IMR-90 (cell line): ENCODE measurements around the gene PDCD10. TPM values are rescaled to one million over a fixed set of nuclear protein-coding genes. Genes with fewer than 3 reads are reported as not detected.

Experiments used
- ATAC-seq: fragments of 200-7000 bp; cut with Tn5 transposase; 2 replicates; pipeline ENCODE4 v1.9.1; 2020; ENCODE audit warnings: low read depth, mild to moderate bottlenecking, moderate library complexity
- BruUV-seq: library from RNA; stranded (reverse); fragments of 400-500 nt; replicated peaks from 2 replicates; lab custom pipeline; 2021; lab: Mats Ljungman, UMichigan
- CTCF ChIA-PET: fragments of 300-600 bp; formaldehyde crosslinking; extraction: SDS; loops from one replicate; lab custom pipeline; 2021; ENCODE audit warnings: antibody characterized with exemption; lab: Yijun Ruan, JAX
- POLR2A ChIA-PET: fragments of 300-600 bp; sonication (Branson Sonifier 250); formaldehyde crosslinking; loops from one replicate; lab custom pipeline; 2022; ENCODE audit warnings: antibody characterized with exemption; ENCODE audit not compliant: unreplicated experiment; lab: Charles Lee
- DNase-seq: peaks from one replicate; pipeline ENCODE4 v3.0.0; 2013
- H2AFZ ChIP-seq: replicated peaks from 2 replicates; pipeline ENCODE3; 2013; ENCODE audit warnings: low read length, mild to moderate bottlenecking; ENCODE audit not compliant: poor library complexity
- H2AK5ac ChIP-seq: 2 replicates; pipeline ENCODE4 v1.6.1; 2013; ENCODE audit warnings: low read depth, low read length, inconsistent platforms
- H2AK9ac ChIP-seq: replicated peaks from 2 replicates; pipeline ENCODE3; 2013; ENCODE audit warnings: mild to moderate bottlenecking, low read depth, low read length, moderate library complexity; ENCODE audit not compliant: poor library complexity
- H2BK120ac ChIP-seq: 2 replicates; pipeline ENCODE4 v1.6.1; 2013; ENCODE audit warnings: low read depth, low read length, inconsistent platforms
- H2BK15ac ChIP-seq: 3 replicates; pipeline ENCODE4 v1.6.1; 2013; ENCODE audit warnings: low read depth, low read length, inconsistent platforms
- H2BK20ac ChIP-seq: 2 replicates; pipeline ENCODE4 v1.6.1; 2013; ENCODE audit warnings: low read depth, mild to moderate bottlenecking, inconsistent platforms, low read length, moderate library complexity
- H2BK5ac ChIP-seq: 2 replicates; pipeline ENCODE4 v1.6.1; 2013; ENCODE audit warnings: mild to moderate bottlenecking, low read depth, low read length, inconsistent platforms; ENCODE audit not compliant: poor library complexity, severe bottlenecking
- H3K14ac ChIP-seq: replicated peaks from 2 replicates; pipeline ENCODE4 v1.6.1; 2013; ENCODE audit warnings: low read depth, low read length, inconsistent platforms
- H3K18ac ChIP-seq: 2 replicates; pipeline ENCODE4 v1.6.1; 2013; ENCODE audit warnings: low read depth, low read length, control low read depth
- H3K23ac ChIP-seq: 2 replicates; pipeline ENCODE4 v1.6.1; 2013; ENCODE audit warnings: low read depth, low read length, inconsistent platforms
- H3K27ac ChIP-seq: 2 replicates; pipeline ENCODE4 v1.5.1; 2013; ENCODE audit warnings: mild to moderate bottlenecking, control low read depth, low read length; ENCODE audit not compliant: insufficient read depth
- H3K27me3 ChIP-seq: 2 replicates; pipeline ENCODE4 v1.6.1; 2013; ENCODE audit warnings: low read length; ENCODE audit not compliant: control insufficient read depth, insufficient read depth
- H3K36me3 ChIP-seq: 2 replicates; pipeline ENCODE4 v1.6.1; 2013; ENCODE audit warnings: low read length, mixed read lengths; ENCODE audit not compliant: control insufficient read depth, insufficient read depth
- H3K4ac ChIP-seq: 2 replicates; pipeline ENCODE4 v1.6.1; 2013; ENCODE audit warnings: low read depth, low read length, inconsistent platforms
- H3K4me1 ChIP-seq: 2 replicates; pipeline ENCODE4 v1.6.1; 2013; ENCODE audit warnings: low read length, mixed read lengths; ENCODE audit not compliant: control insufficient read depth, insufficient read depth
- H3K4me2 ChIP-seq: 2 replicates; pipeline ENCODE4 v1.6.1; 2013; ENCODE audit warnings: low read depth, mild to moderate bottlenecking, control low read depth, low read length, moderate library complexity
- H3K4me3 ChIP-seq: 2 replicates; pipeline ENCODE4 v1.5.1; 2013; ENCODE audit warnings: low read depth, mild to moderate bottlenecking, control low read depth, low read length, moderate library complexity; ENCODE audit not compliant: insufficient read depth
- H3K56ac ChIP-seq: 2 replicates; pipeline ENCODE4 v1.6.1; 2013; ENCODE audit warnings: low read length, inconsistent platforms; ENCODE audit not compliant: insufficient read depth; ENCODE audit errors: extremely low read depth
- H3K79me1 ChIP-seq, 2 experiments: 2 replicates each; pipeline ENCODE4 v1.6.1; 2013; ENCODE audit warnings: low read length in 2 of 2, inconsistent platforms in 1 of 2, low read depth in 1 of 2
- H3K9ac ChIP-seq: 2 replicates; pipeline ENCODE4 v1.6.1; 2013; ENCODE audit warnings: low read depth, low read length, control low read depth
- H3K9me1 ChIP-seq: 2 replicates; pipeline ENCODE4 v1.6.1; 2013; ENCODE audit warnings: low read length, inconsistent platforms; ENCODE audit not compliant: insufficient read depth
- H3K9me3 ChIP-seq: 2 replicates; pipeline ENCODE4 v1.6.1; 2013; ENCODE audit warnings: low read length; ENCODE audit not compliant: control insufficient read depth, insufficient read depth
- H4K20me1 ChIP-seq: 2 replicates; pipeline ENCODE4 v1.6.1; 2013; ENCODE audit warnings: low read length, inconsistent platforms; ENCODE audit not compliant: insufficient read depth
- H4K5ac ChIP-seq: 2 replicates; pipeline ENCODE4 v1.6.1; 2013; ENCODE audit warnings: mild to moderate bottlenecking, low read depth, low read length, control low read depth
- H4K8ac ChIP-seq, 2 experiments: 2 replicates each; pipeline ENCODE4 v1.6.1; 2013; ENCODE audit warnings: low read depth in 2 of 2, low read length in 2 of 2, control low read depth in 1 of 2, inconsistent platforms in 1 of 2
- H4K91ac ChIP-seq: 2 replicates; pipeline ENCODE4 v1.6.1; 2013; ENCODE audit warnings: low read depth, low read length, inconsistent platforms; ENCODE audit not compliant: insufficient read depth
- BHLHE40 ChIP-seq: fragments of 150-350 bp; IDR thresholded peaks from 2 replicates; pipeline ENCODE4 v1.6.1; 2016; ENCODE audit warnings: mild to moderate bottlenecking, low read depth, low read length
- CEBPB ChIP-seq: IDR thresholded peaks from 2 replicates; pipeline ENCODE4 v1.6.1; 2012; ENCODE audit warnings: low read depth, low read length, improper control_type of control experiment
- CHD1 ChIP-seq: IDR thresholded peaks from 2 replicates; pipeline ENCODE4 v1.6.1; 2012; ENCODE audit warnings: low read depth, low read length, improper control_type of control experiment
- CTCF ChIP-seq: conservative IDR thresholded peaks from 2 replicates; pipeline ENCODE4 v1.5.1; 2012; ENCODE audit warnings: mild to moderate bottlenecking, low read depth, low read length, improper control_type of control experiment
- ELK1 ChIP-seq: fragments of 150-350 bp; IDR thresholded peaks from 2 replicates; pipeline ENCODE4 v1.6.1; 2016; ENCODE audit warnings: low read depth, mild to moderate bottlenecking, low read length, moderate library complexity, borderline replicate concordance
- FOS ChIP-seq: fragments of 150-350 bp; IDR thresholded peaks from 2 replicates; pipeline ENCODE4 v1.6.1; 2016; ENCODE audit warnings: low read depth, low read length
- MAFK ChIP-seq: IDR thresholded peaks from 2 replicates; pipeline ENCODE4 v1.6.1; 2012; ENCODE audit warnings: low read depth, low read length, improper control_type of control experiment
- MAZ ChIP-seq: IDR thresholded peaks from 2 replicates; pipeline ENCODE4 v1.6.1; 2012; ENCODE audit warnings: low read depth, mild to moderate bottlenecking, low read length, improper control_type of control experiment, moderate library complexity, borderline replicate concordance
- MXI1 ChIP-seq: IDR thresholded peaks from 2 replicates; pipeline ENCODE4 v1.6.1; 2012; ENCODE audit warnings: low read depth, mild to moderate bottlenecking, low read length, moderate library complexity, borderline replicate concordance
- NFE2L2 ChIP-seq: fragments of 150-350 bp; IDR thresholded peaks from 2 replicates; pipeline ENCODE4 v1.6.1; 2016; ENCODE audit warnings: low read depth, mild to moderate bottlenecking, low read length
- POLR2A ChIP-seq: IDR thresholded peaks from 2 replicates; pipeline ENCODE4 v1.6.1; 2012; ENCODE audit warnings: mild to moderate bottlenecking, low read depth, low read length
- RAD21 ChIP-seq: IDR thresholded peaks from 2 replicates; pipeline ENCODE4 v1.6.1; 2012; ENCODE audit warnings: low read length, improper control_type of control experiment
- RCOR1 ChIP-seq: IDR thresholded peaks from 2 replicates; pipeline ENCODE4 v1.6.1; 2012; ENCODE audit warnings: mild to moderate bottlenecking, low read length, improper control_type of control experiment; ENCODE audit not compliant: insufficient replicate concordance
- RFX5 ChIP-seq: IDR thresholded peaks from 2 replicates; pipeline ENCODE4 v1.8.0; 2012; ENCODE audit warnings: low read depth, mild to moderate bottlenecking, low read length, moderate library complexity
- SMC3 ChIP-seq: fragments of 150-350 bp; IDR thresholded peaks from 2 replicates; pipeline ENCODE4 v1.6.1; 2016; ENCODE audit warnings: low read depth, mild to moderate bottlenecking, antibody characterized with exemption, low read length, moderate library complexity
- USF2 ChIP-seq: fragments of 150-350 bp; IDR thresholded peaks from 2 replicates; pipeline ENCODE4 v1.6.1; 2017; ENCODE audit warnings: mild to moderate bottlenecking, antibody characterized with exemption, low read length, low read depth
- WGBS, 2 experiments: methylation state at CpG; one replicate each; pipeline versions ENCODE4 v1.1.5 to v1.1.7; 2013; ENCODE audit warnings: missing lambda C conversion rate in 2 of 2; ENCODE audit not compliant: insufficient read length in 1 of 2; ENCODE audit errors: extremely low coverage in 2 of 2; 5-methylcytosine and 5-hydroxymethylcytosine counted together
- dilution Hi-C: fragments of 300-500 bp; cut with HindIII; formaldehyde crosslinking; loops from one replicate; pipeline ENCODE4 v1.14.3; 2018; ENCODE audit warnings: low sequenced_read_pairs; ENCODE audit not compliant: unreplicated experiment
- in situ Hi-C: fragments of 300-500 bp; cut with MboI; formaldehyde crosslinking; loops from 3 replicates; pipeline ENCODE4 v1.14.3; 2019; ENCODE audit warnings: low sequenced_read_pairs, inconsistent platforms, mixed read lengths
- intact Hi-C: fragments of 100-400 bp; cut with micrococcal nuclease; formaldehyde crosslinking; loops from 2 replicates; pipeline ENCODE4 v1.10.0; 2022
- polyA plus RNA-seq, 3 experiments: library from polyadenylated mRNA; depleted of rRNA; stranded (reverse); fragments of >200 nt; gene quantifications; 2 replicates each; pipeline ENCODE4 v1.2.3, GENCODE V29; 2012; ENCODE audit warnings: low replicate concordance in 1 of 3
- total RNA-seq: library from RNA; depleted of rRNA; stranded (reverse); fragments of >200 nt; gene quantifications from 2 replicates; pipeline ENCODE4 v1.2.3, GENCODE V29; 2012

PDCD10 gene
- total and polyA plus RNA-seq, 2 of the 4 experiments (the other 2 are of a cell fraction): 36.7 to 47.3 TPM

DNA sequence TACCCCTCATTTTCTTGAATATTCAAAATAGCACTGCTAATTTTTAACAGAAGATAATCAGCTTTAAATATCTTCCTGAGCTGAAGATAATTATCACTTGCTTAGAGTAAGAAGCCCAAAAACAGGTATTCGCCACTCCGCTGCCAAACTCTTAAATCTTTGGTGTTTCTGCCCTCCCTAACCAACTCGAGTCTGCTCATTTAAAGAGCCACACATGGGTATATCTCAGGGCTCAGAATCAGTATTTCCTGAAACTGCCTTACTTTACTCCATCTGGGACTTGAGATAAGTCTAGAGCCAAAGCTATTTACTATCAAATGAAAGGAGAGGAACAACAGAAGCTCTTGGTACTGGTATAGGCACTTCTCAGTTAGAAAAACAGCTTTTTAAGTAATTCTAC lies 10.8 kb downstream of the PDCD10 start:
- in situ Hi-C loops (no loop called here), dilution Hi-C loops (no loop called here), intact Hi-C loops (no loop called here)
- CTCF ChIA-PET: no interaction called here
- H2AK9ac ChIP-seq: no peak overlapping the region
- H3K14ac ChIP-seq: no peak overlapping the region
- H4K20me1 ChIP-seq: peaks cover 60% of the 10 kb centered on the region
- no peak overlapping the region for H2BK15ac ChIP-seq
- TF ChIP-seq MAFK (no peak), SMC3 (no peak), RAD21 (no peak), CTCF (no peak), RFX5 (no peak), POLR2A (no peak), RCOR1 (no peak), CEBPB (no peak), CHD1 (no peak), USF2 (no peak), NFE2L2 (no peak), FOS (no peak), ELK1 (no peak), MXI1 (no peak), BHLHE40 (no peak), MAZ (no peak)
- no peak overlapping the region for H2AK5ac ChIP-seq
- BruUV-seq: no TSS peak
- no peak overlapping the region for H3K4me2 ChIP-seq
- no peak overlapping the region for H3K27ac ChIP-seq
- H3K4me3 ChIP-seq: no peak overlapping the region
- DNase-seq (no peak), ATAC-seq (no peak)
- H3K9ac ChIP-seq: no peak overlapping the region
- no peak overlapping the region for H4K8ac ChIP-seq
- no peak overlapping the region for H3K4ac ChIP-seq
- no peak overlapping the region for H4K91ac ChIP-seq
- POLR2A ChIA-PET: no interaction called here
- H3K27me3 ChIP-seq: no peaks in the 10 kb centered on the region
- no peak overlapping the region for H2BK120ac ChIP-seq
- H3K9me3 ChIP-seq: no peaks in the 10 kb centered on the region
- peaks cover 17 to 59% of the 10 kb centered on the region in 2 experiments for H3K79me1 ChIP-seq
- H2BK5ac ChIP-seq: no peak overlapping the region
- no peak overlapping the region for H3K18ac ChIP-seq
- H2AFZ ChIP-seq: no peak overlapping the region
- peaks cover 3% of the 10 kb centered on the region; the same call in 1 of the 2 replicates for H3K9me1 ChIP-seq
- no peak overlapping the region for H3K23ac ChIP-seq
- H3K56ac ChIP-seq: no peak overlapping the region
- 100% methylated on average over 1 of the region's 3 CpGs; no CpG with 5 or more reads in 1 of the 2 experiments for WGBS, 2 experiments
- 0 out of 2 replicates have a peak, but pooled peaks cover under 1% of the 10 kb centered on the region for H3K36me3 ChIP-seq
- no peak overlapping the region for H2BK20ac ChIP-seq
- H4K5ac ChIP-seq: no peak overlapping the region
- H3K4me1 ChIP-seq: peaks cover 2% of the 10 kb centered on the region; the same call in 1 of the 2 replicates
